ENCODE results near the gene PAX2. TPM values are rescaled to one million over a fixed set of nuclear protein-coding genes. Genes with fewer than 3 reads are reported as not detected.

Gene PAX2
- total and polyA plus RNA-seq, 2 of the 8 experiments (the other 6 are each of a cell fraction or from before 2014, with no cell fraction given): 0.02 TPM; not detected in 1

- no peak for TF ChIP-seq CHD7 (IDR thresholded peaks at IDR 0.05; ENCODE audit: insufficient replicate concordance, low read length)
- TF ChIP-seq HDAC6 (IDR thresholded peaks at IDR 0.05; ENCODE audit: low read depth, low read length): no peak
- no peak for TF ChIP-seq SIX5 (IDR thresholded peaks at IDR 0.05; ENCODE audit: low read depth, low read length)
These were observed 28.3 kb downstream of the PAX2 start (continued) for GRCh38 chr10:100773646-100774045.

Data from H1 (cell line).